Ovary (tissue), 9 donors: Measurements from ENCODE around the gene PPP1R2. TPM values are rescaled to one million over a fixed set of nuclear protein-coding genes. Genes with fewer than 3 reads are reported as not detected.

Experiments used
- DNase-seq, 5 donors: peaks; one replicate each; pipeline ENCODE4 v3.0.0-alpha.2; 2019 to 2020
- H3K27ac ChIP-seq, 2 donors: fragments of 200-600 bp; one replicate each; pipeline versions ENCODE4 v1.5.1 to v1.8.0; 2019 to 2022
- H3K27me3 ChIP-seq: fragments of 200-600 bp; one replicate; pipeline ENCODE4 v1.8.0; 2022
- H3K36me3 ChIP-seq: fragments of 200-600 bp; sonication (generic); one replicate; pipeline ENCODE4 v1.5.1; 2019
- H3K4me1 ChIP-seq: one replicate; pipeline ENCODE4 v1.8.1; 2013; ENCODE audit warnings: mild to moderate bottlenecking, moderate library complexity; ENCODE audit not compliant: insufficient read depth
- H3K4me3 ChIP-seq: fragments of 200-600 bp; sonication (generic); one replicate; pipeline ENCODE4 v1.5.1; 2017
- H3K9me3 ChIP-seq, 2 donors: fragments of 200-600 bp in 1 of 2; sonication (generic) in 1 of 2; one replicate each; pipeline versions ENCODE4 v1.5.1 to v1.8.1; 2013 to 2019; ENCODE audit warnings: mild to moderate bottlenecking in 1 of 2, moderate library complexity in 1 of 2
- EP300 ChIP-seq: sonication (generic); formaldehyde crosslinking; IDR thresholded peaks from one replicate; pipeline ENCODE4 v1.6.1; 2017; ENCODE audit warnings: antibody characterized with exemption
- POLR2A ChIP-seq: fragments of 450-650 bp; IDR thresholded peaks from one replicate; pipeline ENCODE4 v1.6.1; 2017; ENCODE audit warnings: antibody characterized with exemption, mild to moderate bottlenecking, moderate library complexity
- WGBS, 3 donors: extraction: QIAGEN DNeasy Blood & Tissue Kit in 1 of 3; methylation state at CpG; one replicate each; pipeline versions ENCODE4 v1.1.5 to v1.1.7; 2013 to 2017; 5-methylcytosine and 5-hydroxymethylcytosine counted together
- intact Hi-C, 4 donors: fragments of 100-400 bp; cut with DNase I; formaldehyde crosslinking; loops; one replicate each; pipeline versions ENCODE4 v1.11.0 to v1.15.1; 2022 to 2023
- polyA plus RNA-seq, 2 donors: library from polyadenylated mRNA; stranded (reverse); fragments of 200-250 nt in 1 of 2; fragments of 350-450 nt in 1 of 2; fragmentation: Illumina TruSeq in 1 of 2; extraction: RNeasy Lipid Tissue Mini Kit (QIAGEN cat#74804) in 1 of 2; gene quantifications; one replicate each; pipeline ENCODE4 v1.2.3, GENCODE V29; 2013 to 2014
- total RNA-seq, 7 donors: library from RNA; depleted of rRNA in 2 of 7; stranded (reverse); fragments of >200 nt in 2 of 7; fragmentation: NEBNext Ultra II Directional in 3 of 7; extraction: Animal tissue kit (Norgen Biotek cat#: 25700) in 3 of 7; gene quantifications; one replicate each; pipeline versions ENCODE4 v1.1.0 to v1.2.4, GENCODE V29; 2016 to 2023
- TF ChIP-seq, protein P1 (sequence below), 3 donors: fragments of 450-650 bp in 2 of 3; fragments of 200-600 bp in 1 of 3; IDR thresholded peaks; one replicate each; pipeline versions ENCODE4 v1.5.1 to v1.8.0; 2016 to 2022; ENCODE audit warnings: antibody characterized with exemption in 3 of 3, mild to moderate bottlenecking in 1 of 3
- donor health status: DM: no; HTN: no; CAD: no; lungs with moderate emphysema.
- donor health status: DM: no; HTN: no; CAD: no.
- donor health status: Bipolar disorder and iron deficiency.
- donor health status: DM: yes; HTN: yes; CAD: no.
- donor health status: DM: no; HTN: no; CAD: no.
- donor health status: DM: yes; HTN: yes; CAD: no.

PPP1R2 gene
- total and polyA plus RNA-seq, 9 donors: 22.5 to 50.2 (median 40.6) TPM

DNA sequence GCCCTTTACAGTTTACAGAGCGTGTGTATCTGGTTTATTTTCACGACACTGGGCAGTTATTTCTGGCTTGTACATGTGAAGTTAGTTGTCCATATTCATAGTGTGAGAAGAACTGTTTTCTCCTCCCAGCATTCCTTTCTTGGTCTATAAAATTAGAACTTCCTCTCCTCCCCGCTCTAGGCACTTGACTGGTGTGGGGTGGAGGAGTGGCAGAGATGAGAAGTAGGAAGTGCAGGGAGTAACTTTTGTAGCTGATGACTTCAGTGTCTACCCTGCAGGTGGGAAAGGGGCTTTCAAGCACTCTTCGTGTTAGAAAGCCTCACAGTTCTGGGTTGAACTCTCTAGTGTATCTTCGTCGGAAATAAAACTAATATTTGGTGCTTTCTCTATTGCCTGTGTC, 27.2 kb upstream of the PPP1R2 start:
- DNase-seq: no peak
- Histone ChIP-seq H3K9me3 (no peaks in the 10 kb centered on the region), H3K4me1 (no peaks in the 10 kb centered on the region), H3K36me3 (no peaks in the 10 kb centered on the region), H3K4me3 (no peak overlapping the region), H3K27ac (no peak overlapping the region), H3K27me3 (no peaks in the 10 kb centered on the region)
- intact Hi-C loops: loop anchor here in 1 of 4 donors (5.0 kb wide), 1 partner anchor 1972 kb away; no protein-coding TSS in a partner anchor
- TF ChIP-seq EP300: no peak
- TF ChIP-seq, protein P1, sequence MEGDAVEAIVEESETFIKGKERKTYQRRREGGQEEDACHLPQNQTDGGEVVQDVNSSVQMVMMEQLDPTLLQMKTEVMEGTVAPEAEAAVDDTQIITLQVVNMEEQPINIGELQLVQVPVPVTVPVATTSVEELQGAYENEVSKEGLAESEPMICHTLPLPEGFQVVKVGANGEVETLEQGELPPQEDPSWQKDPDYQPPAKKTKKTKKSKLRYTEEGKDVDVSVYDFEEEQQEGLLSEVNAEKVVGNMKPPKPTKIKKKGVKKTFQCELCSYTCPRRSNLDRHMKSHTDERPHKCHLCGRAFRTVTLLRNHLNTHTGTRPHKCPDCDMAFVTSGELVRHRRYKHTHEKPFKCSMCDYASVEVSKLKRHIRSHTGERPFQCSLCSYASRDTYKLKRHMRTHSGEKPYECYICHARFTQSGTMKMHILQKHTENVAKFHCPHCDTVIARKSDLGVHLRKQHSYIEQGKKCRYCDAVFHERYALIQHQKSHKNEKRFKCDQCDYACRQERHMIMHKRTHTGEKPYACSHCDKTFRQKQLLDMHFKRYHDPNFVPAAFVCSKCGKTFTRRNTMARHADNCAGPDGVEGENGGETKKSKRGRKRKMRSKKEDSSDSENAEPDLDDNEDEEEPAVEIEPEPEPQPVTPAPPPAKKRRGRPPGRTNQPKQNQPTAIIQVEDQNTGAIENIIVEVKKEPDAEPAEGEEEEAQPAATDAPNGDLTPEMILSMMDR (IDR thresholded peaks at IDR 0.05): no peak
- TF ChIP-seq POLR2A: no peak
- 83 to 85% (median 84%) methylated on average over 6 of the region's 6 CpGs for WGBS, 3 donors

DNA sequence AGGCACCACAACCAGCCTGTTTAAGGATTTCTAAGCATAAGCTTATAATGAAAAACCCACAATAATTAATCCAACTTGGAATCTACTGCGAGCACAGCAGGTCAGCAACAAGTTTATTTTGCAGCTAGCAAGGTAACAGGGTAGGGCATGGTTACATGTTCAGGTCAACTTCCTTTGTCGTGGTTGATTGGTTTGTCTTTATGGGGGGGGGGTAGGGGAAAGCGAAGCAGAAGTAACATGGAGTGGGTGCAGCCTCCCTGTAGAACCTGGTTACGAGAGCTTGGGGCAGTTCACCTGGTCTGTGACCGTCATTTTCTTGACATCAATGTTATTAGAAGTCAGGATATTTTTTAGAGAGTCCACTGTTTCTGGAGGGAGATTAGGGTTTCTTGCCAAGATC, 25.5 kb upstream of the PPP1R2 start:
- Histone ChIP-seq H3K36me3 (no peaks in the 10 kb centered on the region), H3K9me3 (no peaks in the 10 kb centered on the region), H3K27me3 (no peaks in the 10 kb centered on the region), H3K4me1 (no peaks in the 10 kb centered on the region), H3K27ac (no peak overlapping the region), H3K4me3 (no peak overlapping the region)
- intact Hi-C loops: loop anchor here in 1 of 4 donors (2.0 kb wide), 1 partner anchor 24 kb away; no protein-coding TSS in a partner anchor
- DNase-seq: no peak
- 86 to 88% (median 86%) methylated on average over 5 of the region's 5 CpGs for WGBS, 3 donors
- TF ChIP-seq, protein P1 (IDR thresholded peaks at IDR 0.05): no peak
- TF ChIP-seq POLR2A (no peak), EP300 (no peak)

DNA sequence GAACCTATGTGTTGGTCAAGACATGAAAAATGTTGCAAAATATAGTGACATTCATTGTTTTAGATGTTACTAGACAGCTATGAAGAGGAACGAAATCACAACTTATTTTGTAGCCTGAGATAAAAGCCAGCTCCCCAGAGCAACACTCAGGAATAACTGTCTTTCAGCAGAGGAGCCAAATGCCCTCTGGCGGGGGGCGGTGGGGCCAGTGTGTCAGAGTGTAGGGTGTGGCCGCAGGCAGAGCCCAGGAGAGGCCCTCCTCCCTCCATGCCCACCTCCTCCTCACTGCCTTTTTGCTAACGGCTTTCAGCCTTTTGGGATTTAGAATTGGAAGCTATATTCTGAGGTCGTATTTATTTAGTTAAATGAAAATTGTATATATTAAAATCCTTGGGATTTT, 23.7 kb upstream of the PPP1R2 start:
- no peak overlapping the region for H3K27ac ChIP-seq
- no peak for DNase-seq
- intact Hi-C loops: no loop called here
- no peaks in the 10 kb centered on the region for H3K27me3 ChIP-seq
- H3K9me3 ChIP-seq: no peaks in the 10 kb centered on the region
- no peak overlapping the region for H3K4me3 ChIP-seq
- TF ChIP-seq POLR2A (no peak), EP300 (no peak)
- TF ChIP-seq, protein P1 (IDR thresholded peaks at IDR 0.05): no peak
- WGBS, 3 donors: 59 to 76% (median 72%) methylated on average over 6 of the region's 6 CpGs
- no peaks in the 10 kb centered on the region for H3K36me3 ChIP-seq
- peaks cover 2% of the 10 kb centered on the region for H3K4me1 ChIP-seq

DNA sequence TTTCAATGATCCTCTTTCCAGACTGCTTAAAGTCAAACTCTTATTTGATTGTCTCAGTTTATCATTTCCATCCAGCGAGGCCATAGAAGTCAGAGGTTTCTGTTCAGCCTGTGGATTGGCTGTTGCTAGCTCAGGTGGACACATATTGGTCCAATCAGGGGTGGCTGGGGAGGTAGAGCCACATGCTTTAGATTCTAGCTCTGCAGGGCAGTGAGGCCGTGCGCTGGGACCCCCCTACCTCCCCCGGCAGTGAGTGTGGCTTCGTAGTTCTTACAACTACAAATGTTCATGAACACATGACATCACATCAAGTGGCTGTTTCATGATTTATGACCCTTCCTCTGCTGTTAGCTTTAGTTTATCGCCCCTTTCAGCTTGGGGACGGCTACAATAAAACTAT, 22.6 kb upstream of the PPP1R2 start:
- H3K27me3 ChIP-seq: no peaks in the 10 kb centered on the region
- WGBS, 3 donors: 30 to 49% (median 38%) methylated on average over 7 of the region's 7 CpGs
- no peak overlapping the region for H3K27ac ChIP-seq
- intact Hi-C loops: no loop called here
- no peak for DNase-seq
- no peaks in the 10 kb centered on the region for H3K36me3 ChIP-seq
- H3K4me3 ChIP-seq: no peak overlapping the region
- TF ChIP-seq EP300: no peak
- TF ChIP-seq POLR2A: no peak
- TF ChIP-seq, protein P1 (IDR thresholded peaks at IDR 0.05): no peak
- no peaks in the 10 kb centered on the region for H3K9me3 ChIP-seq
- peaks cover 2% of the 10 kb centered on the region for H3K4me1 ChIP-seq
